NCI-H774 (cell line): Measurements from ENCODE around the gene ADRB2.

Source experiments
- DNase-seq: peaks from one replicate; lab custom pipeline; 2025; lab: John Stamatoyannopoulos, UW

ADRB2 gene

GRCh38 chr5:148831590-148832565 lies 5.5 kb downstream of the ADRB2 start:
- DNase-seq: no peak

- DNase-seq: no peak
Measured at GRCh38 chr5:148833122-148833521, 6.7 kb downstream of the ADRB2 start.

GRCh38 chr5:148833925-148834324 lies 7.5 kb downstream of the ADRB2 start:
- DNase-seq: no peak

- no peak for DNase-seq
Measured at GRCh38 chr5:148834689-148835088, 8.3 kb downstream of the ADRB2 start.

GRCh38 chr5:148836272-148837250 lies 10.2 kb downstream of the ADRB2 start:
- no peak for DNase-seq

- no peak for DNase-seq
Measured at GRCh38 chr5:148837383-148837782, 11.0 kb downstream of the ADRB2 start.

- DNase-seq: no peak
Measured at GRCh38 chr5:148838357-148838756, 11.9 kb downstream of the ADRB2 start.

- no peak for DNase-seq
Measured at GRCh38 chr5:148839960-148840359, 13.5 kb downstream of the ADRB2 start.

GRCh38 chr5:148840531-148840930 lies 14.1 kb downstream of the ADRB2 start:
- no peak for DNase-seq

- no peak for DNase-seq
Measured at GRCh38 chr5:148841519-148841918, 15.1 kb downstream of the ADRB2 start.

GRCh38 chr5:148842161-148842560 lies 15.8 kb downstream of the ADRB2 start:
- DNase-seq: no peak

- DNase-seq: no peak
Measured at GRCh38 chr5:148843510-148844318, 17.3 kb downstream of the ADRB2 start.

- no peak for DNase-seq
Measured at GRCh38 chr5:148844433-148845280, 18.2 kb downstream of the ADRB2 start.

- DNase-seq: no peak
Measured at GRCh38 chr5:148846930-148847329, 20.5 kb downstream of the ADRB2 start.

GRCh38 chr5:148847456-148847855 lies 21.0 kb downstream of the ADRB2 start:
- DNase-seq: no peak

GRCh38 chr5:148848393-148849031 lies 22.1 kb downstream of the ADRB2 start:
- no peak for DNase-seq

GRCh38 chr5:148849461-148849860 lies 23.1 kb downstream of the ADRB2 start:
- DNase-seq: no peak

GRCh38 chr5:148850836-148851235 lies 24.4 kb downstream of the ADRB2 start:
- no peak for DNase-seq

GRCh38 chr5:148853868-148854267 lies 27.5 kb downstream of the ADRB2 start:
- no peak for DNase-seq
